ENCODE data around the gene HECW1. TPM values are rescaled to one million over a fixed set of nuclear protein-coding genes. Genes with fewer than 3 reads are reported as not detected.

HECW1 gene
- total and polyA plus RNA-seq, 2 experiments from 2014 or later: 2.0 to 4.8 TPM

GRCh38 chr7:43294080-43294630 is 181.7 kb downstream of the HECW1 start:
- no peaks in the 10 kb centered on the region for H4K20me1 ChIP-seq (ENCODE audit: insufficient read depth)
- peak overlapping the region; percentile 41 for H3K4me2 ChIP-seq (ENCODE audit: unreplicated experiment)
- H3K4me3 ChIP-seq: no peak overlapping the region
- TF ChIP-seq EZH2 (IDR thresholded peaks at IDR 0.05; ENCODE audit: insufficient read depth, poor library complexity, severe bottlenecking) (no peak), EZH2phosphoT487 (IDR thresholded peaks at IDR 0.05; ENCODE audit: insufficient read depth, low read depth) (no peak)
- no peaks in the 10 kb centered on the region for H3K9me3 ChIP-seq (ENCODE audit: low read depth)
- H3K4me1 ChIP-seq (ENCODE audit: insufficient read depth): peaks cover 3% of the 10 kb centered on the region; the same call in 1 of the 2 replicates
- no peak overlapping the region for H3K9ac ChIP-seq
- H3K27me3 ChIP-seq (replicated peaks; ENCODE audit: insufficient read depth): no peaks in the 10 kb centered on the region
- in situ Hi-C loops (cut with MboI): loop anchor here (25.0 kb wide), 1 partner anchor 418 kb away; no protein-coding TSS in a partner anchor
- DNase-seq: peak; percentile 87
- H3F3A ChIP-seq (ENCODE audit: insufficient read depth): no peaks in the 10 kb centered on the region; the same call in 1 of the 2 replicates
- no peak overlapping the region for H3K27ac ChIP-seq
- no peaks in the 10 kb centered on the region for H3K36me3 ChIP-seq (ENCODE audit: low read depth)
- H3K79me2 ChIP-seq (ENCODE audit: insufficient read depth): no peaks in the 10 kb centered on the region
- no peaks in the 10 kb centered on the region for H3K9me2 ChIP-seq (ENCODE audit: insufficient read depth)
- no peak overlapping the region for H2AFZ ChIP-seq
- 47 to 48% methylated on average over 5 of the region's 5 CpGs for WGBS, 2 experiments (ENCODE audit: low coverage in 1 of 2, low lambda C conversion rate in 2 of 2, missing lambda C conversion rate in 2 of 2)

DNA sequence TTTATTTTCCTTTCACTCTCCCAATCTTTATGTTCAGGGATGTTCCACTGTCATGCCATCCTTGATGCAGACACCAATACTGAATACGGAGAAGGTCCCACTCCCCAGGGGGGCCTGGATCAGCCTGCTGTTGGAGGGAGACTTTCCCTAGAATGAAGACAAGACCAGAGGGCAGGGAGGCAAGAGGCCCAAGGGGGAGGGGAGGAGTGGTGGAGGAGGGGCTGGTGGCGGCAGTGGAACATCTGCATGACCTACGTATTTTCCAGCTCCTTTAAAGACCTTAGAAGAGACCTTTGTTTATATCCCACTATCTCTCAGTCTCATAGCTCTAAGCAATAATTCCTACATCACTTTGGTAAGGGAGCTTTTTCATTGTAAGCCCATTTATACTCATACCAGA is 183.0 kb downstream of the HECW1 start:
- TF ChIP-seq EZH2 (IDR thresholded peaks at IDR 0.05; ENCODE audit: insufficient read depth, poor library complexity, severe bottlenecking): no peak
- no peak for TF ChIP-seq EZH2phosphoT487 (IDR thresholded peaks at IDR 0.05; ENCODE audit: insufficient read depth, low read depth)
- H3K27ac ChIP-seq: no peak overlapping the region
- H2AFZ ChIP-seq: no peak overlapping the region
- no peaks in the 10 kb centered on the region for H3K79me2 ChIP-seq (ENCODE audit: insufficient read depth)
- H4K20me1 ChIP-seq (ENCODE audit: insufficient read depth): no peaks in the 10 kb centered on the region
- no peak for DNase-seq
- no peaks in the 10 kb centered on the region; the same call in 1 of the 2 replicates for H3F3A ChIP-seq (ENCODE audit: insufficient read depth)
- H3K9me3 ChIP-seq (ENCODE audit: low read depth): no peaks in the 10 kb centered on the region
- H3K9ac ChIP-seq: no peak overlapping the region
- no peak overlapping the region for H3K4me3 ChIP-seq
- H3K27me3 ChIP-seq (replicated peaks; ENCODE audit: insufficient read depth): no peaks in the 10 kb centered on the region
- no peak overlapping the region for H3K4me2 ChIP-seq (ENCODE audit: unreplicated experiment)
- H3K9me2 ChIP-seq (ENCODE audit: insufficient read depth): no peaks in the 10 kb centered on the region
- H3K36me3 ChIP-seq (ENCODE audit: low read depth): no peaks in the 10 kb centered on the region
- in situ Hi-C loops (cut with MboI): loop anchor here (25.0 kb wide), 1 partner anchor 417 kb away; no protein-coding TSS in a partner anchor
- WGBS, 2 experiments (ENCODE audit: low coverage in 1 of 2, low lambda C conversion rate in 2 of 2, missing lambda C conversion rate in 2 of 2): 94 to 98% methylated on average over 1 to 3 of the region's 3 CpGs
- peaks cover 3% of the 10 kb centered on the region; the same call in 1 of the 2 replicates for H3K4me1 ChIP-seq (ENCODE audit: insufficient read depth)

GRCh38 chr7:43296306-43296705 is 183.9 kb downstream of the HECW1 start:
- Histone ChIP-seq H3K9ac (no peak overlapping the region), H3K4me1 (ENCODE audit: insufficient read depth) (peaks cover 3% of the 10 kb centered on the region; the same call in 1 of the 2 replicates), H3F3A (ENCODE audit: insufficient read depth) (no peaks in the 10 kb centered on the region; the same call in 1 of the 2 replicates), H3K79me2 (ENCODE audit: insufficient read depth) (no peaks in the 10 kb centered on the region), H4K20me1 (ENCODE audit: insufficient read depth) (no peaks in the 10 kb centered on the region), H3K27ac (no peak overlapping the region), H3K27me3 (replicated peaks; ENCODE audit: insufficient read depth) (no peaks in the 10 kb centered on the region), H3K4me3 (no peak overlapping the region), H2AFZ (no peak overlapping the region), H3K4me2 (ENCODE audit: unreplicated experiment) (no peak overlapping the region), H3K9me3 (ENCODE audit: low read depth) (no peaks in the 10 kb centered on the region), H3K9me2 (ENCODE audit: insufficient read depth) (no peaks in the 10 kb centered on the region), H3K36me3 (ENCODE audit: low read depth) (no peaks in the 10 kb centered on the region)
- in situ Hi-C loops (cut with MboI): loop anchor here (25.0 kb wide), 1 partner anchor 416 kb away; no protein-coding TSS in a partner anchor
- no peak for DNase-seq
- 95 to 97% methylated on average over 6 of the region's 6 CpGs for whole genome bisulfite sequencing, 2 experiments (ENCODE audit: low coverage in 1 of 2, low lambda C conversion rate in 2 of 2, missing lambda C conversion rate in 2 of 2)
- TF ChIP-seq EZH2 (IDR thresholded peaks at IDR 0.05; ENCODE audit: insufficient read depth, poor library complexity, severe bottlenecking): no peak
- TF ChIP-seq EZH2phosphoT487 (IDR thresholded peaks at IDR 0.05; ENCODE audit: insufficient read depth, low read depth): no peak

DNA sequence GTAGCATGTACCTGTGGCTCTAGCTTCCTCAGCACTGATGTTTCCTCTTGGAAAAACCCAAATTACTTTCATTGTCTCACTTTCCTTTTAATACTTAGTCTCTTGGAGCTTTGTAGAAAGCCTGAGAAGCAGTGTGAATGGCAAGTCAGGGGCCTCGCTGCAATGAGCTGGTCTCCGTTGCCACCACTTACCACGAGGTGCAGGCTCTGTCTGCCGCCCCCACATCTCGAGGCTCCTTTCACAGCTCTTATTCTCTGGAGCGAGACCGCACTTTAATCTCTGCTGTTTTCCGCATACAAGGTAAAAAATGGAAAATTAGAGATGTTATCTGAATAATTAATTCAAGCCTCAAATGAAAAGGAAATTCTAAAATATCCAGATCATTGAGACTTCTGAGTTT is 186.2 kb downstream of the HECW1 start:
- Histone ChIP-seq H3K9me3 (ENCODE audit: low read depth) (no peaks in the 10 kb centered on the region), H3K9me2 (ENCODE audit: insufficient read depth) (no peaks in the 10 kb centered on the region), H3K27me3 (replicated peaks; ENCODE audit: insufficient read depth) (no peaks in the 10 kb centered on the region), H3K36me3 (ENCODE audit: low read depth) (no peaks in the 10 kb centered on the region), H3F3A (ENCODE audit: insufficient read depth) (no peaks in the 10 kb centered on the region; the same call in 1 of the 2 replicates), H3K79me2 (ENCODE audit: insufficient read depth) (no peaks in the 10 kb centered on the region), H3K4me1 (ENCODE audit: insufficient read depth) (peaks cover 3% of the 10 kb centered on the region; the same call in 1 of the 2 replicates), H3K27ac (no peak overlapping the region), H3K4me2 (ENCODE audit: unreplicated experiment) (no peak overlapping the region), H3K4me3 (no peak overlapping the region), H4K20me1 (ENCODE audit: insufficient read depth) (no peaks in the 10 kb centered on the region), H2AFZ (no peak overlapping the region), H3K9ac (no peak overlapping the region)
- TF ChIP-seq EZH2phosphoT487 (IDR thresholded peaks at IDR 0.05; ENCODE audit: insufficient read depth, low read depth) (no peak), EZH2 (IDR thresholded peaks at IDR 0.05; ENCODE audit: insufficient read depth, poor library complexity, severe bottlenecking) (no peak)
- DNase-seq: no peak
- in situ Hi-C loops (cut with MboI): loop anchor here (25.0 kb wide), 1 partner anchor 414 kb away; no protein-coding TSS in a partner anchor
- 95 to 96% methylated on average over 8 of the region's 8 CpGs for WGBS, 2 experiments (ENCODE audit: low coverage in 1 of 2, low lambda C conversion rate in 2 of 2, missing lambda C conversion rate in 2 of 2)
